Peyer's patch (tissue), 4 donors: ENCODE results near the gene PLP2.

ENCODE experiments used
- POLR2A ChIP-seq, 2 donors: fragments of 450-650 bp; IDR thresholded peaks; one replicate each; pipeline ENCODE4 v1.5.1; 2017; ENCODE audit warnings: antibody characterized with exemption in 2 of 2, mild to moderate bottlenecking in 2 of 2, moderate library complexity in 2 of 2
- TF ChIP-seq, protein P1 (sequence below), 6 experiments: fragments of 450-650 bp in 4 of 6; fragments of 200-600 bp in 2 of 6; sonication (generic) in 1 of 6; IDR thresholded peaks; one replicate each; pipeline ENCODE4 v1.5.1; 2017 to 2019; ENCODE audit warnings: antibody characterized with exemption in 6 of 6, mild to moderate bottlenecking in 3 of 6, moderate library complexity in 1 of 6

- TF ChIP-seq, protein P1, sequence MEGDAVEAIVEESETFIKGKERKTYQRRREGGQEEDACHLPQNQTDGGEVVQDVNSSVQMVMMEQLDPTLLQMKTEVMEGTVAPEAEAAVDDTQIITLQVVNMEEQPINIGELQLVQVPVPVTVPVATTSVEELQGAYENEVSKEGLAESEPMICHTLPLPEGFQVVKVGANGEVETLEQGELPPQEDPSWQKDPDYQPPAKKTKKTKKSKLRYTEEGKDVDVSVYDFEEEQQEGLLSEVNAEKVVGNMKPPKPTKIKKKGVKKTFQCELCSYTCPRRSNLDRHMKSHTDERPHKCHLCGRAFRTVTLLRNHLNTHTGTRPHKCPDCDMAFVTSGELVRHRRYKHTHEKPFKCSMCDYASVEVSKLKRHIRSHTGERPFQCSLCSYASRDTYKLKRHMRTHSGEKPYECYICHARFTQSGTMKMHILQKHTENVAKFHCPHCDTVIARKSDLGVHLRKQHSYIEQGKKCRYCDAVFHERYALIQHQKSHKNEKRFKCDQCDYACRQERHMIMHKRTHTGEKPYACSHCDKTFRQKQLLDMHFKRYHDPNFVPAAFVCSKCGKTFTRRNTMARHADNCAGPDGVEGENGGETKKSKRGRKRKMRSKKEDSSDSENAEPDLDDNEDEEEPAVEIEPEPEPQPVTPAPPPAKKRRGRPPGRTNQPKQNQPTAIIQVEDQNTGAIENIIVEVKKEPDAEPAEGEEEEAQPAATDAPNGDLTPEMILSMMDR (IDR thresholded peaks at IDR 0.05), result peak in 3 of 6 experiments; percentile 15 to 31 (median 20)
- no peak for TF ChIP-seq POLR2A (IDR thresholded peaks at IDR 0.05)
Observed at GRCh38 chrX:49177338-49177833, 5.7 kb downstream of the PLP2 start.
